Raji (cell line): ENCODE results near the gene PELI2.

Experiments used
- POLR2A ChIP-seq: IDR thresholded peaks from 2 replicates; pipeline ENCODE4 v1.6.1; 2011; ENCODE audit warnings: low read depth, low read length, control low read depth; ENCODE audit not compliant: insufficient read depth

The PELI2 gene

GRCh38 chr14:56268039-56268438 lies 149.8 kb downstream of the PELI2 start:
- TF ChIP-seq POLR2A = no peak

GRCh38 chr14:56268673-56269072 lies 150.5 kb downstream of the PELI2 start:
- TF ChIP-seq POLR2A = no peak

- TF ChIP-seq POLR2A = no peak
Measured at GRCh38 chr14:56270921-56271320, 152.7 kb downstream of the PELI2 start.

GRCh38 chr14:56271970-56272369 lies 153.8 kb downstream of the PELI2 start:
- no peak for TF ChIP-seq POLR2A

- no peak for TF ChIP-seq POLR2A
Measured at GRCh38 chr14:56273155-56273554, 154.9 kb downstream of the PELI2 start.

DNA sequence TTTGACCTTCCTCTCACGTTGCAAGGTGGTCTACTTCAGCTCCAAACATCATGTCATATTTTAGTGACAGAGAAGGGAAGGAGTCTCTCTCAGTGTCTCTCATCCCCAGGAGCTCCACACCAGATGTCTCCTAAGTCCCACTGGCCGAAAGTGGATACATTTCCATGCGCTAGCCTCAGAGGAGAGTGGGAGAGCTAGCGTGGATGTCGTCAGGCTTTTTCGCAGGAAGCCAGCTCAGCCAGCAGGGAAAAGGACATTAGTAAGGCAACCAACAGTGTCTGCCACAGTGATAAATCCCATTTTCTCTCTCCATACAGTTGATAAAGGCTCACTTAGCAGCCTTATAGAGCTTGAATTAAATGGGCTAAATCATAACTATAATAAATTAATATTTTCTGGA lies 155.7 kb downstream of the PELI2 start:
- no peak for TF ChIP-seq POLR2A

GRCh38 chr14:56274556-56274955 lies 156.3 kb downstream of the PELI2 start:
- TF ChIP-seq POLR2A = no peak

DNA sequence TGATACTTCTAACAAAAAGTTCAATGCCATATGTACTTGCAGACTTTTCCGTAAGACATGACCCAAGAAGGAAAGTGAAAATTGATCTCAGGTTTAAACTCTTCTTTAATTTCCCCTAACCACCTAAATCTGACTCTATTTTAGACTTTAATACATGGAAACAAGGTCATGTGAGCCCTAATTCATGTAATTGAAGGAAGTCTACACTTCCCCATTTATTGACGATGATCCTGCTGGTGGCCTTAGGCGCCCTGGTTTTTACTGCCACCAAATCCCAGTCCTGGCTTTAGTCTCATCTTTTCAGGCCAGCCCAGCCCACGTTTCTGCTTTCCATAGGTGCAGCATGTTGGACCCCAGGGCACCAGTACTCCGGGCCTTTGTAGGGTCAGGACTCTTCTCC lies 157.9 kb downstream of the PELI2 start:
- no peak for TF ChIP-seq POLR2A

- TF ChIP-seq POLR2A = no peak
Measured at GRCh38 chr14:56278383-56278782, 160.2 kb downstream of the PELI2 start.

GRCh38 chr14:56280843-56281242 lies 162.6 kb downstream of the PELI2 start:
- TF ChIP-seq POLR2A = no peak

DNA sequence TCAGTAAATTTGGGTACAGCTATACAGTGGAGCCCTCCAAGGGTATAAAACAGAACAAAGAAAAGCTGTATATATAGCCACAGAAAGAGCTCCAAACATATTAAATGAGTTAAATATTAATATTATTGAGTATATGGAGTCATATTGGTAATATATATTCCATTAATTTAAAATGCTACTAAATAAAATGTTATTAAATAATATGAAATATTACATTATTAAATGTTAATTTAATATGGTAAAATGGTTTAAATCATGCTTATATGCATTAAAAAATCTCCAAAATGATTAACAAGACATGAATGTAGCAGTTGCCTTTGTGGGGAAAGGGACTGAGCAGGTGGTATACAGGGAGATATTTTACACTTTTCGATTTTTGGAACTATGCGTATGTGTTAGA lies 164.0 kb downstream of the PELI2 start:
- no peak for TF ChIP-seq POLR2A

- no peak for TF ChIP-seq POLR2A
Measured at GRCh38 chr14:56284641-56285040, 166.4 kb downstream of the PELI2 start.

DNA sequence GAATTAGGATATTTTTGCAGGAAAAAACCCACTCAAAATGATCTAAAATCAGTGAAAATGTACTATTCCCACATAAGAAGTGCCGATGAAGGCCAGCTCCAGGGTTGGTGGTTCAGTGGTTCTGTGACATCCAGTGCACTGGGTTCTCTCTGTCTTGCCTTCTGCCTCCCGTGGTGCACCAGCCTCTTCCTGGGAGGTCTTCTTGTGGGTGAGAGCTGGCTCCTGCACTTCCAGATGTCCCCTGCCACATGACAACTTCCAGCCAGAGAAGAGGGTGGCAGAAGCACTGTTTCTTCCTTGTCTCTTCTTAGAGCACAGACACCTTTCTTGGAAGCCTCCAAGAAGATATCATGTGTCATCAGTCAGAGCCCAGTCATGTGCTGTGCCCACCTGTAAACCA lies 170.9 kb downstream of the PELI2 start:
- no peak for TF ChIP-seq POLR2A

- no peak for TF ChIP-seq POLR2A
Measured at GRCh38 chr14:56290195-56290594, 172.0 kb downstream of the PELI2 start.

- no peak for TF ChIP-seq POLR2A
Measured at GRCh38 chr14:56292970-56293369, 174.8 kb downstream of the PELI2 start.

GRCh38 chr14:56293506-56293905 lies 175.3 kb downstream of the PELI2 start:
- TF ChIP-seq POLR2A = no peak

DNA sequence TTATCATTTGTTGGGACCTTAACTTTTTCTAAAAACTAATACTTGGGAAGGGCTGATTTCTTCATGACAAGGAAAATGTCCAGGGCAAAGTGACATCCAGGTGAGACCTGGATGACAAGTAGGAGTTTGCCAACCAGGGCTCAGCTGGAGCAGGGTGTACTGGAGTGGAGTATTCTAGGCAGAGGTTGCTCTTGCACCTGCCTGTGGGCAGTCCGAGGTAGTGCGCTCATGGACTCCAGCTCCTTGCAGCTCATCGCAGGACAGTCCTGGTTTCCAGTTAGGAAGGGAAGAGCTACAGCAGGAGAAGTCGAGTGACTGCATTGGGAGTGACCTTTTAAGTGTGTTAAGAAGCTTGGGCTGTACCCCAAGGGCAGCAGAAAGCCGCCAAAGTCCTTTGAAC lies 175.9 kb downstream of the PELI2 start:
- no peak for TF ChIP-seq POLR2A

DNA sequence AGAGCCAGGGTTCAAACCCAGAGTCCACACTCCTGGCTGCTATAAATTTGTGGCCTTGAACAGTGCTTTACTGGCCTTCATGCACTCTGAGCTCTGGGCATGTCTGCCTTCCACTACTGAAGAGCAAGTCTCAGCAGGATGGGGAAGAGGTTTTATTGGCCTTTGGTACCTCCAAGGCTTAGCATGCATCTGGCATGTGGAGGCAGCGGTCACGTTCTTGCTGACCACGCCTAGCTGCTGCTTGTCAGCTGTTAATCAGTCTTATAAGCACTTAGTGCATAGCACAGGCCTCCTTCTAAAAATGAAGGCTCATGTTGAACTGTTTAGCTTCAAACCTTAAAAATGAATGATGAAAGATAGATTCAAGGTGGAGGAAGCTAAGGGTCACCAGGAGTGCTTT lies 177.5 kb downstream of the PELI2 start:
- no peak for TF ChIP-seq POLR2A
